ENCODE results near the gene STAG3. TPM values are rescaled to one million over a fixed set of nuclear protein-coding genes. Genes with fewer than 3 reads are reported as not detected.
"Not testable (repeated sequence)": the region's sequence is repeated elsewhere in the genome, so short reads cannot be mapped to it uniquely, and the experiment has no call there.

STAG3 gene
- total and polyA plus RNA-seq, 2 experiments from 2014 or later = 1.0 to 4.8 TPM

- Histone ChIP-seq H3K9me3 (ENCODE audit: low read depth) (no peaks in the 10 kb centered on the region), H3K9me2 (replicated peaks; ENCODE audit: insufficient read depth) (no peaks in the 10 kb centered on the region), H3K36me3 (replicated peaks; ENCODE audit: insufficient read depth, low read depth) (no peaks in the 10 kb centered on the region), H4K20me1 (ENCODE audit: insufficient read depth, poor library complexity, severe bottlenecking) (no peaks in the 10 kb centered on the region), H3K4me1 (ENCODE audit: insufficient read depth) (no peaks in the 10 kb centered on the region), H3K27me3 (no peaks in the 10 kb centered on the region), H3K27ac (no peak overlapping the region), H2AFZ (no peak overlapping the region), H3K79me2 (no peaks in the 10 kb centered on the region), H3K4me3 (no peak overlapping the region), H3K4me2 (no peak overlapping the region)
- TF ChIP-seq CTCF (IDR thresholded peaks at IDR 0.05; ENCODE audit: poor library complexity) (no peak), EZH2 (IDR thresholded peaks at IDR 0.05; ENCODE audit: borderline replicate concordance) (no peak), EZH2phosphoT487 (IDR thresholded peaks at IDR 0.05; ENCODE audit: low read depth, severe bottlenecking, unreplicated experiment) (no peak)
- no peak for DNase-seq (ENCODE audit: low spot score)
- WGBS (ENCODE audit: low lambda C conversion rate, missing lambda C conversion rate) = 73% methylated on average over 2 of the region's 2 CpGs
Observed at GRCh38 chr7:100191775-100192174, 14.1 kb downstream of the STAG3 start.

- not testable (repeated sequence) for H2AFZ ChIP-seq; H4K20me1 ChIP-seq (ENCODE audit: insufficient read depth, poor library complexity, severe bottlenecking); H3K79me2 ChIP-seq; H3K27me3 ChIP-seq; H3K27ac ChIP-seq; H3K4me1 ChIP-seq (ENCODE audit: insufficient read depth); DNase-seq (ENCODE audit: low spot score); H3K9me2 ChIP-seq (replicated peaks; ENCODE audit: insufficient read depth); H3K4me2 ChIP-seq; H3K9me3 ChIP-seq (ENCODE audit: low read depth); H3K4me3 ChIP-seq; H3K36me3 ChIP-seq (replicated peaks; ENCODE audit: insufficient read depth, low read depth)
- 96% methylated on average over 6 of the region's 6 CpGs for WGBS (ENCODE audit: low lambda C conversion rate, missing lambda C conversion rate)
Observed at GRCh38 chr7:100192281-100192862, 14.7 kb downstream of the STAG3 start.

- H3K9me3 ChIP-seq (ENCODE audit: low read depth) = no peaks in the 10 kb centered on the region
Observed at GRCh38 chr7:100192969-100193368, 15.3 kb downstream of the STAG3 start.

GRCh38 chr7:100195222-100195621 is 17.5 kb downstream of the STAG3 start:
- DNase-seq (ENCODE audit: low spot score) = no peak
- Histone ChIP-seq H3K9me2 (replicated peaks; ENCODE audit: insufficient read depth) (no peaks in the 10 kb centered on the region), H3K27me3 (no peaks in the 10 kb centered on the region), H3K4me2 (no peak overlapping the region), H3K27ac (no peak overlapping the region), H3K36me3 (replicated peaks; ENCODE audit: insufficient read depth, low read depth) (no peaks in the 10 kb centered on the region), H3K9me3 (ENCODE audit: low read depth) (no peaks in the 10 kb centered on the region), H3K4me3 (no peak overlapping the region), H4K20me1 (ENCODE audit: insufficient read depth, poor library complexity, severe bottlenecking) (no peaks in the 10 kb centered on the region), H3K4me1 (ENCODE audit: insufficient read depth) (no peaks in the 10 kb centered on the region), H2AFZ (no peak overlapping the region), H3K79me2 (no peaks in the 10 kb centered on the region)
- 82% methylated on average over 2 of the region's 2 CpGs for WGBS (ENCODE audit: low lambda C conversion rate, missing lambda C conversion rate)
- TF ChIP-seq EZH2phosphoT487 (IDR thresholded peaks at IDR 0.05; ENCODE audit: low read depth, severe bottlenecking, unreplicated experiment) = no peak
- no peak for TF ChIP-seq CTCF (IDR thresholded peaks at IDR 0.05; ENCODE audit: poor library complexity)
- no peak for TF ChIP-seq EZH2 (IDR thresholded peaks at IDR 0.05; ENCODE audit: borderline replicate concordance)

More at GRCh38 chr7:100192969-100193368, 15.3 kb downstream of the STAG3 start:
- H3K27ac ChIP-seq = no peak overlapping the region
- H2AFZ ChIP-seq = no peak overlapping the region
- no peaks in the 10 kb centered on the region for H3K27me3 ChIP-seq
- WGBS (ENCODE audit: low lambda C conversion rate, missing lambda C conversion rate) = 93% methylated on average over 3 of the region's 3 CpGs
- no peak overlapping the region for H3K4me3 ChIP-seq
- TF ChIP-seq EZH2 (IDR thresholded peaks at IDR 0.05; ENCODE audit: borderline replicate concordance) (no peak), CTCF (IDR thresholded peaks at IDR 0.05; ENCODE audit: poor library complexity) (no peak), EZH2phosphoT487 (IDR thresholded peaks at IDR 0.05; ENCODE audit: low read depth, severe bottlenecking, unreplicated experiment) (no peak)
- H3K9me2 ChIP-seq (replicated peaks; ENCODE audit: insufficient read depth) = no peaks in the 10 kb centered on the region
- no peak for DNase-seq (ENCODE audit: low spot score)
- no peak overlapping the region for H3K4me2 ChIP-seq
- H4K20me1 ChIP-seq (ENCODE audit: insufficient read depth, poor library complexity, severe bottlenecking) = no peaks in the 10 kb centered on the region
- no peaks in the 10 kb centered on the region for H3K36me3 ChIP-seq (replicated peaks; ENCODE audit: insufficient read depth, low read depth)
- no peaks in the 10 kb centered on the region for H3K4me1 ChIP-seq (ENCODE audit: insufficient read depth)
- no peaks in the 10 kb centered on the region for H3K79me2 ChIP-seq

- not testable (repeated sequence) for H3K27me3 ChIP-seq; H3K79me2 ChIP-seq; H3K4me1 ChIP-seq (ENCODE audit: insufficient read depth); H3K4me3 ChIP-seq; H3K27ac ChIP-seq; H3K4me2 ChIP-seq; H3K9me2 ChIP-seq (replicated peaks; ENCODE audit: insufficient read depth); H3K9me3 ChIP-seq (ENCODE audit: low read depth); H4K20me1 ChIP-seq (ENCODE audit: insufficient read depth, poor library complexity, severe bottlenecking); H2AFZ ChIP-seq; DNase-seq (ENCODE audit: low spot score); H3K36me3 ChIP-seq (replicated peaks; ENCODE audit: insufficient read depth, low read depth)
- 98% methylated on average over 6 of the region's 6 CpGs for WGBS (ENCODE audit: low lambda C conversion rate, missing lambda C conversion rate)
Observed at GRCh38 chr7:100195901-100196322, 18.2 kb downstream of the STAG3 start.
